H1 (cell line): ENCODE measurements around the gene GNAO1.

Experiments used
- ATF3 ChIP-seq: IDR thresholded peaks from 2 replicates; pipeline ENCODE4 v1.6.1; 2011; ENCODE audit warnings: low read depth, mild to moderate bottlenecking, low read length; ENCODE audit not compliant: insufficient read depth
- CHD2 ChIP-seq: IDR thresholded peaks from 2 replicates; pipeline ENCODE4 v1.6.1; 2012; ENCODE audit warnings: low read length, improper control_type of control experiment
- CREB1 ChIP-seq: IDR thresholded peaks from 2 replicates; pipeline ENCODE4 v1.6.1; 2012; ENCODE audit warnings: inconsistent platforms
- CTCF ChIP-seq, 3 experiments: IDR thresholded peaks; 1 replicate in 2 of 3; 2 replicates in 1 of 3; pipeline versions ENCODE4 v1.5.1 to v1.6.1; 2011; ENCODE audit warnings: low read length in 3 of 3, mild to moderate bottlenecking in 3 of 3, inconsistent platforms in 2 of 3, low read depth in 1 of 3, moderate library complexity in 1 of 3; ENCODE audit not compliant: insufficient read depth in 1 of 3; ENCODE audit errors: control extremely low read depth in 1 of 3
- EZH2 ChIP-seq: fragments of 200-600 bp; sonication (generic); IDR thresholded peaks from 2 replicates; pipeline ENCODE4 v1.7.1; 2012; ENCODE audit warnings: low read depth, mild to moderate bottlenecking, moderate library complexity, low read length, inconsistent platforms; ENCODE audit not compliant: severe bottlenecking
- GTF2F1 ChIP-seq: IDR thresholded peaks from 2 replicates; pipeline ENCODE4 v1.6.1; 2012; ENCODE audit warnings: low read depth, low read length, improper control_type of control experiment, borderline replicate concordance
- KDM5A ChIP-seq: fragments of 200-600 bp; IDR thresholded peaks from 2 replicates; pipeline ENCODE4 v1.7.1; 2012; ENCODE audit warnings: mild to moderate bottlenecking, low read length, inconsistent platforms, mixed read lengths
- POLR2A ChIP-seq, 2 experiments: IDR thresholded peaks; 1 replicate in 1 of 2; 2 replicates in 1 of 2; pipeline ENCODE4 v1.6.1; 2011; ENCODE audit warnings: low read depth in 2 of 2, low read length in 2 of 2, mild to moderate bottlenecking in 2 of 2; ENCODE audit errors: control extremely low read depth in 1 of 2
- POLR2AphosphoS5 ChIP-seq: IDR thresholded peaks from 2 replicates; pipeline ENCODE4 v1.6.1; 2011; ENCODE audit warnings: low read depth, low read length
- RAD21 ChIP-seq, 2 experiments: IDR thresholded peaks in 1 of 2; conservative IDR thresholded peaks in 1 of 2; 2 replicates each; pipeline ENCODE4 v1.6.1; 2011; ENCODE audit warnings: low read depth in 2 of 2, low read length in 2 of 2, improper control_type of control experiment in 1 of 2, inconsistent platforms in 1 of 2, mild to moderate bottlenecking in 1 of 2, moderate library complexity in 1 of 2
- RXRA ChIP-seq: IDR thresholded peaks from 2 replicates; pipeline ENCODE4 v1.6.1; 2011; ENCODE audit warnings: low read depth, mild to moderate bottlenecking, low read length, moderate library complexity; ENCODE audit not compliant: insufficient read depth
- ZNF274 ChIP-seq: IDR thresholded peaks from 2 replicates; pipeline ENCODE4 v1.7.0; 2012; ENCODE audit warnings: low read length, borderline replicate concordance; ENCODE audit errors: extremely low read depth
- TF ChIP-seq, protein P1 (sequence below): IDR thresholded peaks from 2 replicates; pipeline ENCODE4 v1.6.1; 2011; ENCODE audit warnings: low read length, improper control_type of control experiment
- TF ChIP-seq, protein P2 (sequence below): IDR thresholded peaks from 2 replicates; pipeline ENCODE4 v1.6.1; 2012; ENCODE audit warnings: low read length, inconsistent platforms

DNA sequence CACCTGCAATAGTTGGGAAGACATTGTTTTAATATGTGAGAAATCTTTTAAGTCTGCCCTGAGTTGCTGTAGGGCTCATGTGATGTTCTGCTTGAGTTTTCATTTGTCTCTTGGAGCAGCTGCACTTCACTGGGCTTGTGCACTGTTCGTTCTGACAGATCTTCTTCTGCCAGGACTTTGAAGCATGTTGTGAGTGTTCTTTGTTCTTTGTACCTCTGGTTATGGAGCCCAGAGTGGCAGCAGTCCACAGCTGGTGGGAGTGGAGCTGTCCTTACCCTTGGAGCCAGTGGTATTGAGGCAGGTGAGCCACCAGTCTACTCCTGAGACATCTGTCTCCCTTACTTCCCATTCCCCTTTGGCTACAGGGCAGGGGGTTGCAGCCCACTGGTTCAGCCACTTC is 64.6 kb downstream of the GNAO1 start:
- TF ChIP-seq POLR2A (IDR thresholded peaks at IDR 0.05; ENCODE audit: control extremely low read depth in 1 of 2, low read depth in 2 of 2, low read length in 2 of 2), result no peak
- TF ChIP-seq EZH2, result no peak
- TF ChIP-seq ATF3, result no peak
- TF ChIP-seq, protein P1, sequence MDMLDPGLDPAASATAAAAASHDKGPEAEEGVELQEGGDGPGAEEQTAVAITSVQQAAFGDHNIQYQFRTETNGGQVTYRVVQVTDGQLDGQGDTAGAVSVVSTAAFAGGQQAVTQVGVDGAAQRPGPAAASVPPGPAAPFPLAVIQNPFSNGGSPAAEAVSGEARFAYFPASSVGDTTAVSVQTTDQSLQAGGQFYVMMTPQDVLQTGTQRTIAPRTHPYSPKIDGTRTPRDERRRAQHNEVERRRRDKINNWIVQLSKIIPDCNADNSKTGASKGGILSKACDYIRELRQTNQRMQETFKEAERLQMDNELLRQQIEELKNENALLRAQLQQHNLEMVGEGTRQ, result no peak
- TF ChIP-seq KDM5A, result no peak
- no peak for TF ChIP-seq ZNF274
- no peak for TF ChIP-seq CTCF (IDR thresholded peaks at IDR 0.05; ENCODE audit: control extremely low read depth in 1 of 3, insufficient read depth in 1 of 3, low read depth in 1 of 3, low read length in 3 of 3)
- TF ChIP-seq, protein P2, sequence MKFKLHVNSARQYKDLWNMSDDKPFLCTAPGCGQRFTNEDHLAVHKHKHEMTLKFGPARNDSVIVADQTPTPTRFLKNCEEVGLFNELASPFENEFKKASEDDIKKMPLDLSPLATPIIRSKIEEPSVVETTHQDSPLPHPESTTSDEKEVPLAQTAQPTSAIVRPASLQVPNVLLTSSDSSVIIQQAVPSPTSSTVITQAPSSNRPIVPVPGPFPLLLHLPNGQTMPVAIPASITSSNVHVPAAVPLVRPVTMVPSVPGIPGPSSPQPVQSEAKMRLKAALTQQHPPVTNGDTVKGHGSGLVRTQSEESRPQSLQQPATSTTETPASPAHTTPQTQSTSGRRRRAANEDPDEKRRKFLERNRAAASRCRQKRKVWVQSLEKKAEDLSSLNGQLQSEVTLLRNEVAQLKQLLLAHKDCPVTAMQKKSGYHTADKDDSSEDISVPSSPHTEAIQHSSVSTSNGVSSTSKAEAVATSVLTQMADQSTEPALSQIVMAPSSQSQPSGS, result no peak
- TF ChIP-seq RAD21 (IDR thresholded peaks at IDR 0.05 in 1 of 2, conservative IDR thresholded peaks at IDR 0.05 in 1 of 2; ENCODE audit: low read depth in 2 of 2, low read length in 2 of 2), result no peak
- TF ChIP-seq RXRA, result no peak
- no peak for TF ChIP-seq GTF2F1
- TF ChIP-seq CREB1, result no peak
- TF ChIP-seq POLR2AphosphoS5, result no peak
- TF ChIP-seq CHD2, result no peak
